ENCODE data around the gene HAUS8.

- TF ChIP-seq, protein P1, sequence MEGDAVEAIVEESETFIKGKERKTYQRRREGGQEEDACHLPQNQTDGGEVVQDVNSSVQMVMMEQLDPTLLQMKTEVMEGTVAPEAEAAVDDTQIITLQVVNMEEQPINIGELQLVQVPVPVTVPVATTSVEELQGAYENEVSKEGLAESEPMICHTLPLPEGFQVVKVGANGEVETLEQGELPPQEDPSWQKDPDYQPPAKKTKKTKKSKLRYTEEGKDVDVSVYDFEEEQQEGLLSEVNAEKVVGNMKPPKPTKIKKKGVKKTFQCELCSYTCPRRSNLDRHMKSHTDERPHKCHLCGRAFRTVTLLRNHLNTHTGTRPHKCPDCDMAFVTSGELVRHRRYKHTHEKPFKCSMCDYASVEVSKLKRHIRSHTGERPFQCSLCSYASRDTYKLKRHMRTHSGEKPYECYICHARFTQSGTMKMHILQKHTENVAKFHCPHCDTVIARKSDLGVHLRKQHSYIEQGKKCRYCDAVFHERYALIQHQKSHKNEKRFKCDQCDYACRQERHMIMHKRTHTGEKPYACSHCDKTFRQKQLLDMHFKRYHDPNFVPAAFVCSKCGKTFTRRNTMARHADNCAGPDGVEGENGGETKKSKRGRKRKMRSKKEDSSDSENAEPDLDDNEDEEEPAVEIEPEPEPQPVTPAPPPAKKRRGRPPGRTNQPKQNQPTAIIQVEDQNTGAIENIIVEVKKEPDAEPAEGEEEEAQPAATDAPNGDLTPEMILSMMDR (IDR thresholded peaks at IDR 0.05), result no peak
- no peak for TF ChIP-seq POLR2AphosphoS5 (IDR thresholded peaks at IDR 0.05)
- TF ChIP-seq POLR2A (IDR thresholded peaks at IDR 0.05), result no peak
Observed at GRCh38 chr19:17070421-17070820, 4.8 kb downstream of the HAUS8 start.
